PC-3 (cell line): ENCODE measurements around the gene TMEM181. TPM values are rescaled to one million over a fixed set of nuclear protein-coding genes. Genes with fewer than 3 reads are reported as not detected.

ENCODE experiments used
- ATAC-seq: fragments of 200-7000 bp; cut with Tn5 transposase; 2 replicates; pipeline ENCODE4 v1.9.1; 2020; ENCODE audit warnings: mild to moderate bottlenecking, moderate library complexity
- BruUV-seq: library from RNA; stranded (reverse); fragments of 400-500 nt; replicated peaks from 2 replicates; lab custom pipeline; 2021; lab: Mats Ljungman, UMichigan
- CTCF ChIA-PET: fragments of 300-600 bp; sonication (Branson Sonifier 250); formaldehyde crosslinking; loops from one replicate; lab custom pipeline; 2022; ENCODE audit warnings: antibody characterized with exemption; lab: Charles Lee
- POLR2A ChIA-PET: fragments of 300-600 bp; sonication (Branson Sonifier 250); formaldehyde crosslinking; loops from one replicate; lab custom pipeline; 2022; ENCODE audit warnings: antibody characterized with exemption; ENCODE audit not compliant: unreplicated experiment; lab: Charles Lee
- DNase-seq: peaks from one replicate; pipeline ENCODE4 v3.0.0-alpha.2; 2015
- H2AFZ ChIP-seq: fragments of 300-600 bp; sonication (generic); 2 replicates; pipeline ENCODE4 v1.6.0; 2016; ENCODE audit warnings: antibody characterized with exemption, low read length
- H3F3A ChIP-seq: fragments of 300-600 bp; sonication (generic); one replicate; pipeline ENCODE4 v1.6.0; 2017; ENCODE audit warnings: antibody characterized with exemption, low read length, control low read depth, mild to moderate bottlenecking; ENCODE audit not compliant: unreplicated experiment
- H3K27ac ChIP-seq: fragments of 300-600 bp; sonication (generic); 2 replicates; pipeline ENCODE4 v1.5.1; 2016; ENCODE audit warnings: mild to moderate bottlenecking, low read length
- H3K27me3 ChIP-seq: fragments of 300-600 bp; sonication (generic); 2 replicates; pipeline ENCODE4 v1.6.1; 2016; ENCODE audit warnings: low read length, mixed read lengths
- H3K36me3 ChIP-seq: fragments of 300-600 bp; sonication (generic); 2 replicates; pipeline ENCODE4 v1.6.1; 2016; ENCODE audit warnings: low read depth, mixed run types, low read length, mixed read lengths
- H3K4me1 ChIP-seq: fragments of 300-600 bp; sonication (generic); 2 replicates; pipeline ENCODE4 v1.5.1; 2016; ENCODE audit warnings: low read length; ENCODE audit not compliant: insufficient read depth
- H3K4me2 ChIP-seq: fragments of 300-600 bp; sonication (generic); 2 replicates; pipeline ENCODE4 v1.6.0; 2016; ENCODE audit warnings: low read length
- H3K4me3 ChIP-seq: fragments of 300-600 bp; sonication (generic); 2 replicates; pipeline ENCODE4 v1.5.1; 2016; ENCODE audit warnings: mild to moderate bottlenecking, low read length, mixed read lengths
- H3K79me2 ChIP-seq: fragments of 300-600 bp; sonication (generic); 2 replicates; pipeline ENCODE4 v1.6.1; 2017; ENCODE audit warnings: low read length, mixed read lengths
- H3K9ac ChIP-seq: fragments of 300-600 bp; sonication (generic); 2 replicates; pipeline ENCODE4 v1.6.0; 2016; ENCODE audit warnings: mild to moderate bottlenecking, low read length
- H3K9me2 ChIP-seq: fragments of 300-600 bp; sonication (generic); replicated peaks from 2 replicates; pipeline ENCODE4 v1.6.1; 2016; ENCODE audit warnings: mixed run types, low read length, mixed read lengths
- H3K9me3 ChIP-seq: fragments of 300-600 bp; sonication (generic); 2 replicates; pipeline ENCODE4 v1.6.1; 2016; ENCODE audit warnings: low read length, mixed read lengths
- H4K20me1 ChIP-seq: fragments of 300-600 bp; sonication (generic); 2 replicates; pipeline ENCODE4 v1.6.1; 2016; ENCODE audit warnings: low read length, mixed read lengths
- CTCF ChIP-seq: fragments of 300-600 bp; sonication (generic); conservative IDR thresholded peaks from 2 replicates; pipeline ENCODE4 v1.5.1; 2017; ENCODE audit warnings: antibody characterized with exemption, low read depth, mild to moderate bottlenecking, low read length
- EZH2 ChIP-seq: fragments of 300-600 bp; sonication (generic); IDR thresholded peaks from one replicate; pipeline ENCODE4 v1.6.1; 2017; ENCODE audit warnings: antibody characterized with exemption, mild to moderate bottlenecking, low read length; ENCODE audit not compliant: unreplicated experiment
- EZH2phosphoT487 ChIP-seq: fragments of 300-600 bp; sonication (generic); IDR thresholded peaks from 2 replicates; pipeline ENCODE4 v1.6.1; 2018; ENCODE audit warnings: mild to moderate bottlenecking, antibody characterized with exemption, low read length, borderline replicate concordance
- intact Hi-C: fragments of 100-400 bp; cut with micrococcal nuclease; formaldehyde crosslinking; loops from 2 replicates; pipeline ENCODE4 v1.9.0; 2023
- total RNA-seq: library from RNA; depleted of rRNA; stranded (reverse); fragments of >200 nt; gene quantifications from 2 replicates; pipeline ENCODE4 v1.2.3, GENCODE V29; 2014

TMEM181 gene
- total RNA-seq, 1 experiment from 2014 or later, result 13.7 TPM

DNA sequence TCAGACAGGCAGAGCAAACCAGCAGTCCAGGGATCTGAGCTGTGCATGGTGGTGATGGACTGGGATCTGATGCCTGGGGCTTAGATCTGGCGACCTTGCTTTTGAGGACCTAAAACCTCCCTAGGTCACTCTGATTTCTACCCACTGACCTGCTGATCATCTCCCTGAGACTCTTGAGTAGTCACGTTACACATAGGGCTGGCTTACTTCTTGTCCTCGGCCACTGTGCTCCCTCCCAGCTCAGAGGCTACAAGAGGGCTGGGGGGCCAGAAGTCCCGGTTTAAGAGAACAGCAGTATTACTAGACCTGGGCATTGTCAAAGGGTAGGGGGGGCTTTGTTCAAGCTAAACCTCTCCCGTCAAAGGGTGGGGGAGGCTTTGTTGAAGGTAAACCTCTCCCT lies 79.2 kb downstream of the TMEM181 start:
- H3K9me3 ChIP-seq, result no peaks in the 10 kb centered on the region
- H4K20me1 ChIP-seq, result peaks cover 4% of the 10 kb centered on the region; the same call in 1 of the 2 replicates
- POLR2A ChIA-PET, result no interaction called here
- peaks cover 18% of the 10 kb centered on the region for H3K4me1 ChIP-seq
- no peak for ATAC-seq
- H3K4me2 ChIP-seq, result no peak overlapping the region
- peaks cover 55% of the 10 kb centered on the region for H3K79me2 ChIP-seq
- no peak overlapping the region for H2AFZ ChIP-seq
- no peaks in the 10 kb centered on the region for H3K27me3 ChIP-seq
- no TSS peak for BruUV-seq
- H3K9me2 ChIP-seq, result no peaks in the 10 kb centered on the region
- DNase-seq, result no peak
- H3K36me3 ChIP-seq, result peaks cover 20% of the 10 kb centered on the region
- TF ChIP-seq CTCF, result no peak
- TF ChIP-seq EZH2phosphoT487, result no peak
- CTCF ChIA-PET, result no interaction called here
- H3F3A ChIP-seq, result no peaks in the 10 kb centered on the region
- no peak overlapping the region for H3K4me3 ChIP-seq
- intact Hi-C loops, result no loop called here
- no peak overlapping the region for H3K9ac ChIP-seq
- H3K27ac ChIP-seq, result no peak overlapping the region

DNA sequence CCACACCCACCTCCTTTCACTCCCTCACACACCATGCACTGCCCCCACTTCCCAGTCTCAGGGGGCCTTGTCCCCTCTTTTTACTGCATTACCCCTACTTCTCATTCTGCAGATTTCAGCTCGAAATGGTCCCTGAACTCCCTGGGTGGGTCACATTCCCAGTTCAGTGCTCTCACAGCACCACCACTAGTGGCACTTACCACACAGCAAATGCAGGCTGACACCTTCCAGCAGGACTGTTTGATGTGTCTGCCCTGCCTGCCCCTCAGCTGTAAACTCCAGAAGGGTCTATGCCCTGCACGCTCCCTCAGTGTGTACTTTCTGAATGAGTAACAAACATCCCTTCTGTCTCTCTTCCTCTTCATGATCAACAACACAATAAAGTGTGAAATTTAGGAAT lies 80.6 kb downstream of the TMEM181 start:
- ATAC-seq, result no peak
- DNase-seq, result no peak
- Histone ChIP-seq H3K9me2 (no peaks in the 10 kb centered on the region), H3F3A (no peaks in the 10 kb centered on the region), H3K79me2 (peaks cover 60% of the 10 kb centered on the region), H3K4me1 (peaks cover 23% of the 10 kb centered on the region), H3K4me3 (no peak overlapping the region), H3K36me3 (peaks cover 12% of the 10 kb centered on the region), H2AFZ (no peak overlapping the region), H4K20me1 (peaks cover 4% of the 10 kb centered on the region; the same call in 1 of the 2 replicates), H3K4me2 (no peak overlapping the region), H3K27ac (no peak overlapping the region), H3K9me3 (no peaks in the 10 kb centered on the region), H3K27me3 (no peaks in the 10 kb centered on the region), H3K9ac (no peak overlapping the region)
- BruUV-seq, result no TSS peak
- ChIA-PET CTCF (no interaction called here), POLR2A (no interaction called here)
- no peak for TF ChIP-seq CTCF
- TF ChIP-seq EZH2, result no peak
- no peak for TF ChIP-seq EZH2phosphoT487
- intact Hi-C loops, result loop anchor here (5.0 kb wide), 2 partner anchors 47 to 212 kb away; no protein-coding TSS in a partner anchor

DNA sequence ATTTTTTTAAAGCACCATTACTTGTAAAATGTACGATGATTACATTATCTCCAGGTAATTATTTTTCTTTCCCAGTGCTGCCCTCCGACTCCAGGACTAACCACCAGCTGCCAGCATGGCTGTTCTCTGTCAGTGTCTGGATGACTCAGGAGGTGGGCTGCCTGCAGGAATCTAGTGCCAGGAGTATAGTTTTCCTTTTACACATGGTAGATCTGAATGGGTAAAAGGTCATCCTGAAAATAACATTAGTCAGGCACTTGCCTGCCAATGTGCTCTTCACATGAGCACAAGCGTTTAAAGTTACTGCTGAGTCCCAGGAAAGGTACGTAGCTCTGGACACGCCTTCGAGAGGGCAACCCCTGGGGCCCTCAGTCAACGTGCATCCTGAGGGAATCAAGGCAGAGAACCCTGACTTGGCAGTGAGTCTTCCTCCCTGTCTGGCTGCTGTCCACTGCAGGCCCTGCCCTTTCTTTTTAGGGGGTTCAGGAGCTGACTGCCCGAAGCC lies 82.3 kb downstream of the TMEM181 start:
- peak overlapping the region; percentile 99 for H3K9ac ChIP-seq

More for the DNA sequence above, 82.3 kb downstream of the TMEM181 start:
- CTCF ChIA-PET, result no interaction called here
- Histone ChIP-seq H3F3A (no peaks in the 10 kb centered on the region), H3K36me3 (peaks cover 6% of the 10 kb centered on the region), H3K27ac (peak overlapping the region; percentile 93), H3K79me2 (peaks cover 60% of the 10 kb centered on the region), H3K9me3 (no peaks in the 10 kb centered on the region), H3K4me3 (peak overlapping the region; percentile 96), H2AFZ (no peak overlapping the region), H3K9me2 (no peaks in the 10 kb centered on the region), H4K20me1 (peaks cover 4% of the 10 kb centered on the region; the same call in 1 of the 2 replicates), H3K4me1 (peaks cover 39% of the 10 kb centered on the region), H3K27me3 (no peaks in the 10 kb centered on the region), H3K4me2 (peak overlapping the region; percentile 90)
- peak; percentile 55 for ATAC-seq
- intact Hi-C loops, result loop anchor here (5.0 kb wide), 2 partner anchors 45 to 210 kb away; no protein-coding TSS in a partner anchor
- TF ChIP-seq CTCF (no peak), EZH2phosphoT487 (no peak), EZH2 (no peak)
- POLR2A ChIA-PET, result interaction anchor here (0.6 kb wide), 2 partner anchors 441 to 1085 kb away, joined by 4 to 8 read pairs; partner anchors contain the start of gene WTAP
- BruUV-seq, result no TSS peak
- peak; percentile 93 for DNase-seq
